ENCODE measurements around the gene STPG3.

DNA sequence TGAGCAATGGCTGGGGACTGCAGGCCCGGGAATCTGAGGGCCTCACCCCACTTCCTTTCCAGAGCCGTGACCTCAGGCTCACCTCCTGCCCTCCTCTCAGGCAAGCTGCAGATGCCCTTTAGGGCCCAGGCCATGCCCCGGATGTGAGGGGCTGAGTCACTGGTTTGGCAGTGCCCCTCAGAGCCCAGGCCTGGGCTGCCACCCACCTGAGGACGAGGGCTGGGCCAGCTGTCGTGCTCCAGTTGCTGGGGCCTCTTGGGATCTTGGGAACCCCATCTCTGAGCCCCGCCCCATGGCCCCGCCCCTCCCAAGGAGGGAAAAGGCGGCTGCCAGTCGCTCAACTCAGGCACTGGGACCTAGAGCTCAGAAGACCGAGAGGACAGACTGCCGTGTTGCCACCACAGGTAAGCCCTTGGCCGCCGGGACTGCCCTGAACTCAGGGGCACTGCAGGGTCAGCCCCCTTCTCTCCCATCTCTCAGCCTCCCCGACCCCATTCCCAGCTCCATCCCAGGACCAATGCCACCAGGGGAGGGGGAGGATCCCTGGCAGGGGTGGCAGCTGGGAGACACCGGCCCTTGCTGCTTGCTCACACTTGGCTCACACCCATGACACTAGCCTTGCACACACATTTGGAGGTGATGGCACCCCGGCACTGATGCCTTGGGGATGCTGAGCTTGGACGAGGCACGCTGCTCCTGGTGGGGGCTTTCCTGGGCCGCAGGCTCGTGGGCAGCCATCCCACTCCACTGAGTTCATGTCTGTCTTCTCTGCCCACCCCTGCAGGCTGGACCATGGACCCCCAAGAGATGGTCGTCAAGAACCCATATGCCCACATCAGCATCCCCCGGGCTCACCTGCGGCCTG, 26.0 kb upstream of the STPG3 start, which contains the start of gene CYSRT1:
- TF ChIP-seq, protein P1, sequence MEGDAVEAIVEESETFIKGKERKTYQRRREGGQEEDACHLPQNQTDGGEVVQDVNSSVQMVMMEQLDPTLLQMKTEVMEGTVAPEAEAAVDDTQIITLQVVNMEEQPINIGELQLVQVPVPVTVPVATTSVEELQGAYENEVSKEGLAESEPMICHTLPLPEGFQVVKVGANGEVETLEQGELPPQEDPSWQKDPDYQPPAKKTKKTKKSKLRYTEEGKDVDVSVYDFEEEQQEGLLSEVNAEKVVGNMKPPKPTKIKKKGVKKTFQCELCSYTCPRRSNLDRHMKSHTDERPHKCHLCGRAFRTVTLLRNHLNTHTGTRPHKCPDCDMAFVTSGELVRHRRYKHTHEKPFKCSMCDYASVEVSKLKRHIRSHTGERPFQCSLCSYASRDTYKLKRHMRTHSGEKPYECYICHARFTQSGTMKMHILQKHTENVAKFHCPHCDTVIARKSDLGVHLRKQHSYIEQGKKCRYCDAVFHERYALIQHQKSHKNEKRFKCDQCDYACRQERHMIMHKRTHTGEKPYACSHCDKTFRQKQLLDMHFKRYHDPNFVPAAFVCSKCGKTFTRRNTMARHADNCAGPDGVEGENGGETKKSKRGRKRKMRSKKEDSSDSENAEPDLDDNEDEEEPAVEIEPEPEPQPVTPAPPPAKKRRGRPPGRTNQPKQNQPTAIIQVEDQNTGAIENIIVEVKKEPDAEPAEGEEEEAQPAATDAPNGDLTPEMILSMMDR (IDR thresholded peaks at IDR 0.05), result no peak
- TF ChIP-seq POLR2A (IDR thresholded peaks at IDR 0.05), result no peak
- no peak for TF ChIP-seq POLR2AphosphoS5 (IDR thresholded peaks at IDR 0.05)

Measured in stomach (tissue), 4 donors.